Stimulated activated CD8-positive, alpha-beta memory T cell treated with anti-CD3 and anti-CD28 coated beads, Interleukin-15, amount 100 ng/mL, for 1 hour (primary cell): Measurements from ENCODE around the gene HOXC10.

Experiments
- DNase-seq: peaks from one replicate; pipeline ENCODE4 v3.0.0-alpha.2; 2020; ENCODE audit warnings: low read depth

Gene HOXC10

DNA sequence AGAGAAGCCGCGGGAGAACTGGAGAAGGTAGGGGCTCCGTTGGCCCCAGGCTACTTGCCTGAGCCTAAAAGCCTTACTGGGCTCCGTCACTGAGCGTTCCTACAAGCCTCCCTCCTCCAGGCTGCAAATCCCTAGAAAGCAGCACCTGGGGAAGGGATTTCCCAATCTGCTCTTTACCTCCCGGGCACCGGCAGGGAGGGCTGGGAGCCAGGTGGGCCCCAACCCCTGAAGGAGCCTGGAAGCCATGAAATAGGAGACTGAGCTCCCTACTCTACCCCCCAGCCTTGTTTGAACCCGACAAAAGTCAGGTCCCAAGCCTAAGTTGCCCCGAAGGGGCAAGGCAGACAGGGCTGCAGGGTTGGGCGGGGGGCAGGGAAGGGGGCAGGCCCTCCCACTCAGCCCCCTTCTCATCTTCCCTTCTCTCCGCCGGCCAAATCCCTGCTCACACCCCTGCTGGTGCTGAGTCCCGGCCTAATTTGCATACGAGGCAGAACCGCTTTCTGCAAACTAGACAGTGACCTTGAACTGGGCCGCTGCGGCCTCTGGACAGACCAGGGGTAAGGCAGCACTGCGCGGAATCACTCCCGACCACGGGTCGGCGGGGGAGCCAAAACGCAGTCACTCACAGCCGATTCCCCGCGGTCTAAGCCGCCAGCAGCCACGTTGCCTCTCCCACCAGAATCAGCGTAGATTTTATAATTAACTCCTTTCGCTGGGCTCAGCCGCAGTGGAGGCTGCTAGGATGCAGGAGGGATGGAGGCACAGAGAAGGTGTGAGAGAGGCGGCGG is 34.0 kb upstream of the HOXC10 start:
- no peak for DNase-seq

DNA sequence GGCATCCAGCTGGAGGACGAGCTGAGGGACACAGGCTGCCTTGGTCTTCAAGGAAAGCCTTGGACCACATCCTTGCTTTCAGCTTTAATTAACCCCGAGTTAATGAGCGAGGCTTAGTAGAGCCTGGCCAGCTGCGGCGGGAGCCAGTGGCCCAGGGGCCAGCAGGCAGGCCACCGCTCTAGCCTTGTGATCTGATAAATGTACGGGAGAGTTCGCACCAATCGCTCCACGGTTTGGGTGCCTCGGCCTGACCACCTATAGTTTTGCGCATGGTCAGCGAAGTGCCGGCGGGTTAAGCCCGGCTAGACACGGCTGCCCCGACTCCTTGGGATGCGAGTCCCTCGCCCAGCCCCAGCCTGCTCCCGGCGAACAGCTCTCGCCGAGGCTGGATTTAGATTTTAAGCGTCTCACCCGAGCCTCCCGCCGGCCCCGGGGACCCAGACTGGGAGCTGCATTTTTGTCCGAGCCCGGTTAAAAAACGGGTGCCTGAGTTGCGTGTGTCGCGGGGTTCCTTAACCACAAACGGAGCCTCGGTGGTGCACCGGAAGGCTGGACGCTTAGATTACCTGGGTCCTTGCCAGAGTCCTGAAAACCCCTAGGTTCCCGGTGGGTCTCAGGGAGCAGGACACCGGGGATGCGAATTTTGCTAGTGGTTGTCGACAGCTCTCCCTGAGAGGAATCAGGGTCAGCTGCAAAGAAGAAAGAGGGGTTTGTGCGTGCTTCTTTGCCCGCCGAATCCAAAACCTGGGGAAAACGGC is 33.2 kb upstream of the HOXC10 start:
- DNase-seq = no peak

DNA sequence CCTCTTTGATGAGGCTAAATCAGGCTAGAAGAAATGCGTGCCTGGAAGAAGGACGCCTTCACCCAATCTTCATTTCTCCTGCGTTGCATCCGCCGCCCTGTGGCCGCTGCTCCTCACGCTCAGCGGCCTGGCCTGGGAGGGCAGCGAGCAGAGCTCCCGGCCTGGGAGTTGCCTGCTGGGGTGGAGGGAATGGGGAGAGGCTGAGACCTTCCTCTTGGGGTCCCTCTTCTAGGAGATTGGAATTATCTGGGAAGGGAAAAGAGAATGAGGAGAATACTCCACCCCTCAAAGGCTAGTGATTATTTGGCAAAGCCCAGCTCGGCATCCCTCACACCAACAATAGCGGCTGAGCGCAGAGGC is 32.6 kb upstream of the HOXC10 start:
- no peak for DNase-seq

DNA sequence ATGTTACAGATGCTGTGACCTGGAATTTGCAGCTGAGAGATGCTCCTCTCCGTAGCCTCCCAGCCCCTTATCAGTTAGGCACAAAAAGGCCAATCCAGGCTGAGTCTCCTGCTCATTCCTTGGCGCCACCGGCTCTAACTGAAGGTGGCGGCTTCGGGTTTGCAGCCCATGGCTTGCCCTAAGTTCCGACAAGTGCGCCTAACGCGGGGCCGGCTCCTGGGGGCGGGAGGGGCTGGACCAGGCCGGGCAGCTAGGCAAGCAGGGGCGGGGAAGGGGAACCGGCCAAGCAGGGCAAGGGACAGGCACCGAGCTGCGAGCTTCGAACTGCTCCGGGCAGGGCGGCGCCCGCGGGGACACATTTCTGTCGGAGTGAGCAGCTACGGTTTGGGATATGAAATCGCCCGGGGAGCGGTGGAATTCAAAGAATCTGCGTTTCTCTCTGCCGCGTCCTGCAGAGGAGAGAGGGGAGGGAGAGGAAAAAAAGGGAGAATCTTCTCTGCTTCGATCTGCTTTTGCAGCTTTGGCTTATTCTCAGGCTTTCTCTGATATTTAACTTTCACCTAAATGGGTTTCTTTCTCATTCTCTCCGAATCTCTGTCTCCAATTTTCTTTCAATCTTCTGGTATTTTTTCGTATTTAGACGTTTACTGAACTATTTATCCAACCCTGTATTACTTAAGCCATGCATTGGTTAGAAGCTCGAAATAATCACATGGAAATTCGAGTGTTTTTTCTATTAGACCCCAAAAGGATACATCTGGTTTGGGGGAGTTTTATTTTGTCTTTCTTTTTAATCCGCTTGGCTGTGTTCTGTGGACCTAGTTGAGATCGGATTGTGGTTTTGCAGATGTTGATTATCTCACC is 31.8 kb upstream of the HOXC10 start:
- no peak for DNase-seq

DNA sequence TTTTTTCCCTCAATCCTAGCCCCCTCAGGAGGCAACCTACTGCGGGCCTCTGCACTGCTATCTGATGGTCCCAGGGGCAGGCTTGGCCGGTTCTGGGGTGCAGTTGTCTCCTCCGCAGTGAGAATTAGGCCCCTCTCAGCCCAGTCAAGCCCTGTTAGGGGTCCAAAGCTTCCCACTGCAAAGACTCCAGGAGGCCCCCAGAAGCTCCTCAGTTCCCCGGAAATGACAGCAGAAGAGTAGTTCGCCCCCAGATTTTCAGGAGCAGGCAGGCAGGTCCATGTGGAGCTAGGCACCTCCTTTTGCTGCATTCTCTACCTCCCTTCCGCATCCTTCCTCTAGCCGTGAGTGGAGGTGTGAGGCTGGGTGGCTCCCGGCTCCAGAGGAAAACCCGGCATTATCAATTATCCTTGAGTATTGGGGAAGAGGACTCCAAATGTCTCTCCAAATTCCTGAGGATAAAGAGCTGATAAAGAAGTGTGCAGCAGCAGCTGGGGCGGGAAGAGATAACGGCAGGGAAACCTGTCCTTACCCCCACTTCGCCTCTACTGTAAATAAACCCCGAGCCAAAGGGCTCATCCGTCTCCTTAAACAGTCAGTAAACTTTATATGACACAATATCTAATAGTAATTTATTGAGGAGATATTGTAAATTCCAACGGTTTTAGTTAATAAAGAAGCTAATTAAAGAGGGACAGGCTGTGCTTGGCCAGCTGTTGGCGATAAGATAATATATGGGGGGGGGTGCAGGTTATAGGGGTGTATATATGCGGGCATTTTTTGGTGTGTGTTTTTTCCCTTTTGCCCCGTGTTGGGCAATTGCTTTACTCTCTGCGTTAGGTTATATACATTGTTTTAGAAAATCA is 30.9 kb upstream of the HOXC10 start:
- DNase-seq = no peak

DNA sequence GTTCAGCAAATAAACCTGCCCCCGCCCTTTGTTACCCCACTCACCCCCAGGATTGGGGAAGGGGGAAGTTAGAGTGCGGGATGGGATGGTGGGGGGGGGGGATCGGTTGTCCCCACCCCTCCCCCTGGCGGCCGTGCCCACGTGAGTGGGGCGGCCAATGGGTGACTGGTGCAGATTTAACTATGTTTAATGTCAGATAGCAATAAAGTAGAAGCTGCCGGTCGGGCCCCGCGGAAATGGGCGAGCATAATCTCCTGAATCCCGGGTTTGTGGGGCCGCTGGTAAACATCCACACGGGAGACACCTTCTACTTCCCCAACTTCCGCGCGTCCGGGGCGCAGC is 30.3 kb upstream of the HOXC10 start, which contains the start of gene HOXC12:
Gene HOXC12, plus strand, starts transcription at position 210 of the 342 bp plus-strand sequence. Its CDS starts 27 bp downstream, at position 237.
- DNase-seq = no peak

DNA sequence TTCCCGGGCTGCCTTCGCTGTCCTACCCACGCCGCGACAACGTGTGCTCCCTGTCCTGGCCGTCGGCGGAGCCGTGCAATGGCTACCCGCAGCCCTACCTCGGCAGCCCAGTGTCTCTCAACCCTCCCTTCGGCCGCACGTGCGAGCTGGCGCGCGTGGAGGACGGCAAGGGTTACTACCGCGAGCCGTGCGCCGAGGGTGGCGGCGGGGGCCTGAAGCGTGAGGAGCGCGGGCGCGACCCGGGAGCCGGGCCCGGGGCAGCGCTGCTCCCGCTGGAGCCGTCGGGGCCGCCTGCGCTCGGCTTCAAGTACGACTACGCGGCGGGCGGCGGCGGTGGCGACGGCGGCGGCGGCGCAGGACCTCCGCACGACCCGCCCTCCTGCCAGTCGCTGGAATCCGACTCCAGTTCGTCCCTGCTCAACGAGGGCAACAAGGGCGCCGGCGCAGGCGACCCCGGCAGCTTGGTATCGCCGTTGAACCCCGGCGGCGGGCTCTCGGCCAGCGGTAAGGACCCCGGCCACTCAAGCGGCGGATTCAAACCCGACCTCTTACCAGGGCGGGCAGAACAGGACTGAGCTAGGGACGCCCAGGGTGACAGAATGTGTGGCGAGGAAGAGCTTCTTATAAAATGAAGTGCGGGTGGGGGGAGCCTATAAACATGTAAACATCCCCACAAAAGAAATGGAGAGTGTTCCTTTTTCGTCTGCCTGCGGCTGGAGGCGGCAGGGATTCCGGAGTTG is 29.7 kb upstream of the HOXC10 start:
- no peak for DNase-seq

DNA sequence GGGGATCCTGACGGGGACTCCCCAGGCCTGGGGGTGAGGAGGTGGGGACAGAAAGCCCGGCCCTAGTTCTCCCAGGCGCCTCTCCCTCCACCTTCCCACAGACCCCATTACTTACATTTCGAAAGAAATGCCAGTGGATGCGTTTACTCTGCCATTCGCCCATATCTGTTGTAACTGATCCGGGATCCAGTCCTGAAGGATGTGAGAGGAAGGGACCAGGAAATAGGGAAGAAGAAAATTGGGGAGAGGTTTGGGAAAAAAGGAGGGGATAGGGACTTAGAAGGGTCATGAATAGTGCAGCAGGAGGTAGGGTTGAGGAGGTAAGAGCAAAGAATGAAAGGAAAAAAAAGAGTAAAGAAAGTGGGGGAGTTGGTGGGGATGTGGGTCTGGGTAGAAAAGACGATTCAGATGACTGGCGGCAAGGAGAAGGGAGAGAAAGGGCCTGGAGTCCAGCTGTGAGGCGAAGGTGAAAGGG is 29.1 kb upstream of the HOXC10 start:
- DNase-seq = no peak

DNA sequence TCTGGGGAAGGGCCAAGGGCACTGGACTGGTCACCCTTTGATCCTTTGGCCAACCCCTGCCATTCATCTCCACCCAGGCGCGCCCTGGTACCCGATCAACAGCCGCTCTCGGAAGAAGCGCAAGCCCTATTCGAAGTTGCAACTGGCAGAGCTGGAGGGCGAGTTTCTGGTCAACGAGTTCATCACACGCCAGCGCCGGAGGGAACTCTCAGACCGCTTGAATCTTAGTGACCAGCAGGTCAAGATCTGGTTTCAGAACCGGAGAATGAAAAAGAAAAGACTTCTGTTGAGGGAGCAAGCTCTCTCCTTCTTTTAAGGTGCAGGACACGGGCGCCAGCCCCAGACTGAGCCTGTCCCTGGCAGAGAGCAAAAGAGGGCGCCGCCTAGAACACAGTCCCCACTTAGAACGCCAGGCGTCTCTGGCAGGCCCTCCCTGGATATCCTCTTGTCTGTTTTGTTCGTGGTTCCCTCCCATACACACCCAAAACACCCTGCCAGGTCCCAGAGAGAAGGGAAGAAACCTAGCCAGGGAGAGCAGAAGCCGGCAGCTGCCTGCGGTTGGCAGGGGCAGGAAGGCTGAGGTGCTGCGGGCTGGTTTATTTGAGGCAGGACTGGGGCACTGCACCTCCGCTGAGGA is 28.6 kb upstream of the HOXC10 start:
- DNase-seq = no peak

DNA sequence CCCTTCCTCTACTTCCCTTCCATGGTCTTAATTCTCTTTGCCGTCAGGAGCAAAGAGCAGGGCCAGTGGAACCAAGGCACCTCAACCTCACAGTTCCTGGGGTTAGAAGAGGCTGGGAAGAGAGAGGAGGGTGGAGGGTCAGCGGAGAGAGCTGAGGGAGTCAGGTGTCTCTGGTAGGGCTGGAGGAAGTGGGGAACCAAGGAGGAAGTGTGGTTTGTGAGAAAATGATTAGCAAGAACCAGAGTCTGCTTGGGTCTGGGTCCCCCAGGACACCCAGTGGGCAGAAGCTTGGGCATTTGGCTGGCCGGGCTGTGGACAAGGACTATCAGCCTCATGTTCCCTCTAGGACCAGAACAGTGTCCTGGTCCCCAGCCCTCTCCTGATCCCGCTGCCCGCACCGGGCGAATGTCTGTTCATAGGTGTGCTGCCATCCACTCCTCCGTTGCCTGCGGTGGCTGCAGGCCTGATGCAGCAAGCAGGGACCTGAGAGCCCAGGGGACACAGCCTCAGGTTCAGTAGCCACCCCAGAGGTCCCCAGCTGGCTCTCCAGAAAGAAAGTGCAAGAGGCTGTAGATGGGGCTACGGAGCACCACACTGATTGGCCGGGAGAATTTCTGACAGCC is 27.9 kb upstream of the HOXC10 start:
- DNase-seq = no peak

DNA sequence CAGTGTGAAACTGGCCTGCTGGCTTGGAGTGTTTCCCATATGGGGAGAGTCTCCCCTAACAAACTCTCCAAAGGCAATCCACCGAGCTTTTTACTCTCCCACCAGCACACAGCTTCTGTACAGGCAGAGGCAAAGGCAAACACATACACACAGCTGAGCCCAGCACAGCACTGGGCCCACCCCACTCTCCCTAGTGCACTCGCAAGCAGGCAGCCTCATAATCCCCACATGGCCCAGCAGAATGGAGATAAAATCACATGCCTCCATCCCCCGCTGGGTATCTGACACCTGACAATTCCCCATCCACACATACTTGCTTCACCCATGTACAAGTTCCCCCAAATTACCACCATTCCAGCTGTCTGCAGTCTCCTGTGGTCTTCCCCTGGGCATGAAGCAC is 26.8 kb upstream of the HOXC10 start:
- DNase-seq = no peak

DNA sequence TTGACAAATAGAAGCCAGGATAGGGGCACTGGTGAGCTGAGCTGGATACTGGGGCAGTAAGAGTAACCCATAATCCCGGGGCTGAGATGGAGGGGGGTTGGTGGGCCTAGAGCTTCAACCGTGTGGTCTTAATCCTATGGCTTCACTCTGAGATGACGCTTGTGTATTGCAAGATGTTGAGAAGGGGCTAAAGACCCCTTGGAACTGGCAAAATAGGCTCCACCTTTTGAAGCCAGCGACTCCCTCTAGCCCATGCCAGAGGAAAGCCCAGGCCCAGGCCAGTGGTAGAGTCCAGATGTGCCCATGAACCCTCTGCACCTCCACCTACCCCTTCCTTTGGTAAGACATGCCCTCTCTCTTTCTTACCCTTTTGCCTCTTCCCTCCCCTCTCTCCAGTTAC is 25.6 kb upstream of the HOXC10 start:
- no peak for DNase-seq

DNA sequence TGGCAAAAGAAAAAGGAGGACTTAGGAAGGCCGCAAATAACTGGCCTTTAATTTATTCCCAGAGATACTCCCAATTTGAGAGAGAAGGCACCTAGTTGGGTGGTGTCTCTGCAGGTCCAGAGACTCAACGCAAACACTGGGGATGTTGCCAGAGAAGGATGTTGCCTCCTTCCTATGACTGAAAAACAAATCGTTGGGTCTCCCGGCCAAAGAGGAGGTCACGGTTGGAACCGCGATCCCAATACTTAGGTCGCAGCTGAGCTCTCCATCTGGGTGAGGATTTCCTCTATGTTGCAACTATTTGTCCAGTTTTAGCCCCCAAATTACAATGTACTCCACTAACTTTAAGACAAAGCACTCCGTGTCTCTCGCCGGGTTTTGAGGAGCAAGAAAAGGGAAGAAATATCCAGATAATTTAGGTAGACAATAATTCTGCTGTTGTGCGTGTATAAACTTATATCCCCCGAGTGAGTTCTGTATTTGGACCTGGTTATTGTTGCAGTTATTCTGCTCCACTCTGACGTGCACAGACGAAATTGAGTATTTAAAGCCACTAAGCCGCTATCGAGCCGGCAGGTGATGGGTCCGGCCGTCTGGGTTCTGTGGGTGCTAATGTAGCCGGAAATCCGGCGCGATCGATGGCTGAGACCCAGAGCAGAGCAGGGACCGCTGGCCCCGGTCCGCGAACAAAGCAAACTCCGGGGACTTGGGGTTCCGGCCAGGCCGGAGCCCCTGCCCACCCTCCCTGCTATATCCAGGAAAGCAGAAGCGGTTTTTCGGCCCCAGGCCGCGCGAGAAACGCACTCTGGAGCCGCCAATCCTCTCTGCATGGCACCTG is 24.5 kb upstream of the HOXC10 start:
- no peak for DNase-seq

DNA sequence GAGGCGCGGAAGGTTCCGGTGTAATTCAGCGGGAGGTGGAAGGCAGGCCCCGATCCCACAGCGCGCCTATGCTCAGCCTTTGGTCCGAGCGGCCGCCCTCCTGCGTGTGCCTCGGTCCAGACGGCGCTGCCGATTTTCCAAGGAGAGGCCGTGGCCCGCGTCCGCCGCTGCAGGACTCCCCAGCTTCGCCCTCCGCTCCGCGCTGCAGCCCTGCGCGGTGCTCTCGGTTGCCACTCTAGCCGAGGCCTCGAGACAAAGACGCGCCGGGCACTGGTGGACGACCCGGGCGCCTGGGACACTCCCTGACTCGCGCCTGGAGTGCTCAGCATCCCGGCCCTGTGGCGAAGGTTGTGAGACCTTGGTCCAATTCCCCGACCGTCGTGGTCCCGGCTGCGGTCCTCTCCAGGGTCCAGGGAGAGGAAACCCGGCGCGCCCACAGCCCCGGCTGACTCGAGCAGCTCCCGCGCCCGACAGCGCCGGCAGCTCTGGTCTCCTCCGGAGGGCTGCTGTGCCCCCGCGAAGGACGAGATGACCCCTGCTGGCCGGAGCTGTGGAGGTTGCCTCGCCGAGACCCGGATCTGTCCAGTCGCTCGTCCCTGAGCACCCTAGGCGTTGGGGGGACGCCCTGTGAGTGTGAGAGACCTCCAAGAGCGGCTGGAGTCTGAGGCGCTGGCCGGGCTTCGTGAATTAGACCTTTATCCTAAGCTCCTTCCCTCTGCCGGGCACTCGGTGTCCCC is 23.8 kb upstream of the HOXC10 start:
- no peak for DNase-seq

DNA sequence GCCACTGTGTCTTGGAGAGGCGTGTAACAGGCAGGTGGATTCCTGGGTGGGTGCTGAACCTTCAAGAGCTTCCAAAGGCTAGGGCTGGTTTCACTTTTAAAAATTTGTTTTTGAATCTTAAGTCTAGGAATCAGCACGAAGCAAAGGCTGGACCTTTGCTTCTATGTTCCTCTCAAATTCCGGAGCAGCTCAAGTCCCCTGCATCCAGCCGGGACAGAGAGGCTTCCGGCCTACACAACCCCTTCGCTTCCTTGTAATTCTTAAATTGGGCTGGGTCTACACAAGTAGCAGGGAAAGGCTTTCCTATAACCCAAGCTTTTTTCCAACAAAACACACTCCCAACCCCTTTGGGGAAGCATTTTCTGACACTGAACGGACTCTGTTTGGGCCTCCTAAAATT is 21.9 kb upstream of the HOXC10 start:
- no peak for DNase-seq

DNA sequence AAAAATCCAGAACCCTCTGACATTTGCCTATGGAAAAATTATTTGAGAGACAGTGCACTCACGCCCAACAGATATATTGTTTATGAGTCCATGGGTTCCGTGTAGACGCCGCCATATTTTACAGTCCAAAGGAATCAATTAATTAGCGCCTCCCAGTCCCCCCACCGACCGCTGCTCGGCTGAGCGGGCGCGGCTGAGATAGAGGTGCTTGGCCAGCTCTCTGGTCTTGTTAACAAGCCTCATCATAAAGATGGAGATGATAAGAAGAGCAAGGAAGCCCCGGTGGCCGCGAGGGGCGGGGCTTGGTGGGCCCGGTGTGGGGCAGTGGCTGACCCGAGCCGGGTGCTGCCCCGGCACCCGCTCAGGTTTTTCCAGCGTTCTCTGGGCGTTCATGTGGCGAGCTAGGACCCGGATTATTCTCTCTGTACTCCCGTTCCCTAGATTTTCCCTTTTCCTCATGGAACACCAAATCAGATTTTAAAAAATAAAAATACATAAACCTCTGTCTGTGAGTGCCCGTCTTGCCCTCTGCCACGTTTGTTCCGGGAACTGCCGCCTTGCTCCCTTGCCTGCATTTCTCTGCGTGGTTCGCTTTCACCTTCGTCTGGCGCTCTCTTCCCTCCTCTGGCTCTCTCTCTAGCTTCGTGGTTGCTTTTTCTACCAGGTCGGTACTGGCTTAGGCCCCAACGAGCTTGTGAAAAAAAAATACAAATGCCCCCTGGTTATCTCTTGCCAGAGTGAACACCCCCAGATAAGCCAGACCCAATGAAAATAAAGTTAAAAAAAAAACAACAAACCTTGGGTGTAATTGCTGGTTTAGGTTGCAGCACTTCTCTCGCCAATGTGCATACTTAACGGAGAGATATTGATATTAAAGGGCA is 21.3 kb upstream of the HOXC10 start:
- no peak for DNase-seq

DNA sequence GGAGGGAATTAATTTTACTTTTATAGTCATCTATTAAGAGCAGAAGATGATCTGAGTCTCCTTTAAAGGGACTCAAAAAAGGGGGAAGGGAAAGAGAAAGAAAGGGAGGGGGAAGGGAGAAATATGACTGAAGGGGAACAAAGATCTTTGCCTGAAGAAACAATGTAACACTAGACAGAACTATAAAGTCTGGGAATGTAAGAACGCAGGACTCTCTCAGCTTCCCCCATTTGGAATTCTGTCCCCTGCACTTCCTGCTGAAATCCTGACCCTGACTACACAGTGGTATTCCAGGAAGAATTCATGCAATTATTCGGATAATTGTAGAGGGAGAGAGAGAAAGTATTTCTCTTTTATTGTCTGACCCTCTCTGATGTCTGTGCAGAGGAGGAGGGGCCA is 20.6 kb upstream of the HOXC10 start:
- no peak for DNase-seq
